ENCODE results near the gene LRRC28.
"Not testable (repeated sequence)": the region's sequence is repeated elsewhere in the genome, so short reads cannot be mapped to it uniquely, and the experiment has no call there.

LRRC28 gene

GRCh38 chr15:99250857-99251841 is at the start of gene LRRC28:
Gene LRRC28 (plus strand): TSS chr15:99251481. CDS start chr15:99255958, 4,477 bp downstream.
- in situ Hi-C loops (cut with MboI; ENCODE audit: low sequenced_read_pairs) = no loop called here

GRCh38 chr15:99202176-99202552 is 49.1 kb upstream of the LRRC28 start:
- in situ Hi-C loops (cut with MboI; ENCODE audit: low sequenced_read_pairs) = no loop called here

GRCh38 chr15:99207672-99208071 is 43.6 kb upstream of the LRRC28 start:
- in situ Hi-C loops (cut with MboI; ENCODE audit: low sequenced_read_pairs) = no loop called here

GRCh38 chr15:99209326-99209725 is 42.0 kb upstream of the LRRC28 start:
- in situ Hi-C loops (cut with MboI; ENCODE audit: low sequenced_read_pairs) = no loop called here

GRCh38 chr15:99210334-99210733 is 40.9 kb upstream of the LRRC28 start:
- in situ Hi-C loops (cut with MboI; ENCODE audit: low sequenced_read_pairs) = no loop called here

- in situ Hi-C loops (cut with MboI; ENCODE audit: low sequenced_read_pairs) = no loop called here
These were observed 39.4 kb upstream of the LRRC28 start for GRCh38 chr15:99211926-99212325.

GRCh38 chr15:99212406-99212805 is 38.9 kb upstream of the LRRC28 start:
- in situ Hi-C loops (cut with MboI; ENCODE audit: low sequenced_read_pairs) = no loop called here

- in situ Hi-C loops (cut with MboI; ENCODE audit: low sequenced_read_pairs) = no loop called here
These were observed 38.0 kb upstream of the LRRC28 start for GRCh38 chr15:99213187-99213811.

GRCh38 chr15:99224372-99225214 is 26.7 kb upstream of the LRRC28 start:
- in situ Hi-C loops (cut with MboI; ENCODE audit: low sequenced_read_pairs) = no loop called here

GRCh38 chr15:99226802-99227201 is 24.5 kb upstream of the LRRC28 start:
- in situ Hi-C loops (cut with MboI; ENCODE audit: low sequenced_read_pairs) = no loop called here

GRCh38 chr15:99228120-99228770 is 23.0 kb upstream of the LRRC28 start:
- in situ Hi-C loops (cut with MboI; ENCODE audit: low sequenced_read_pairs) = no loop called here

- in situ Hi-C loops (cut with MboI; ENCODE audit: low sequenced_read_pairs) = no loop called here
These were observed 20.4 kb upstream of the LRRC28 start for GRCh38 chr15:99230867-99231266.

- in situ Hi-C loops (cut with MboI; ENCODE audit: low sequenced_read_pairs) = no loop called here
These were observed 18.5 kb upstream of the LRRC28 start for GRCh38 chr15:99232740-99233139.

GRCh38 chr15:99234160-99234559 is 17.1 kb upstream of the LRRC28 start:
- in situ Hi-C loops (cut with MboI; ENCODE audit: low sequenced_read_pairs) = not testable (repeated sequence)

- in situ Hi-C loops (cut with MboI; ENCODE audit: low sequenced_read_pairs) = no loop called here
These were observed 12.4 kb upstream of the LRRC28 start for GRCh38 chr15:99238849-99239248.

GRCh38 chr15:99239545-99240198 is 11.6 kb upstream of the LRRC28 start:
- in situ Hi-C loops (cut with MboI; ENCODE audit: low sequenced_read_pairs) = no loop called here

- in situ Hi-C loops (cut with MboI; ENCODE audit: low sequenced_read_pairs) = no loop called here
These were observed 9.5 kb upstream of the LRRC28 start for GRCh38 chr15:99241752-99242151.

GRCh38 chr15:99244306-99244705 is 7.0 kb upstream of the LRRC28 start:
- in situ Hi-C loops (cut with MboI; ENCODE audit: low sequenced_read_pairs) = no loop called here

GRCh38 chr15:99247062-99247461 is 4.2 kb upstream of the LRRC28 start:
- in situ Hi-C loops (cut with MboI; ENCODE audit: low sequenced_read_pairs) = no loop called here
